ENCODE data around the gene TRIM38. TPM values are rescaled to one million over a fixed set of nuclear protein-coding genes. Genes with fewer than 3 reads are reported as not detected.

Gene TRIM38
- total RNA-seq, 1 donor from 2014 or later, result 0.77 TPM

DNA sequence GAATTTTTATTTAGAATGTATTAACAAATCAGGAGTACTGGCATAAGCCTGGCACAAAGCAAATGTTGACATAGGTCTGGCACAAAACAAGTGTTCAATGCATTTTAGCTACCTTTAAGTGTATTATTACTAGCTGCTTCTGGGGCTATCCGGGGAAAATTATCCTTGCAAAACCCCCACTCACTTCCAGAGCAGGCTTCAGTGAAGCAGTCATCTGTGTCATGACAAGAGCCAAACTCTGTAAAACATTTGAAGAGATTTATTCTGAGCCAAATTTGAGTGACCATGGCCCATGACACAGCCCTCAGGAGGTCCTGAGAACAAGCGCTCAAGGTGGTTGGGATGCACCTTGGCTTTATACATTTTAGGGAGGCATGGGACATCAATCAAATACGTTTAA is 6.4 kb upstream of the TRIM38 start:
- no peaks in the 10 kb centered on the region for H3K4me1 Mint-ChIP-seq
- peaks cover 8% of the 10 kb centered on the region for H3K36me3 Mint-ChIP-seq (ENCODE audit: low read depth)
- no peak overlapping the region for H3K27ac Mint-ChIP-seq (ENCODE audit: unreplicated experiment)
- DNase-seq (ENCODE audit: low read depth, low spot score), result no peak
- H3K4me3 Mint-ChIP-seq, result no peak overlapping the region
- TF ChIP-seq, protein P1, sequence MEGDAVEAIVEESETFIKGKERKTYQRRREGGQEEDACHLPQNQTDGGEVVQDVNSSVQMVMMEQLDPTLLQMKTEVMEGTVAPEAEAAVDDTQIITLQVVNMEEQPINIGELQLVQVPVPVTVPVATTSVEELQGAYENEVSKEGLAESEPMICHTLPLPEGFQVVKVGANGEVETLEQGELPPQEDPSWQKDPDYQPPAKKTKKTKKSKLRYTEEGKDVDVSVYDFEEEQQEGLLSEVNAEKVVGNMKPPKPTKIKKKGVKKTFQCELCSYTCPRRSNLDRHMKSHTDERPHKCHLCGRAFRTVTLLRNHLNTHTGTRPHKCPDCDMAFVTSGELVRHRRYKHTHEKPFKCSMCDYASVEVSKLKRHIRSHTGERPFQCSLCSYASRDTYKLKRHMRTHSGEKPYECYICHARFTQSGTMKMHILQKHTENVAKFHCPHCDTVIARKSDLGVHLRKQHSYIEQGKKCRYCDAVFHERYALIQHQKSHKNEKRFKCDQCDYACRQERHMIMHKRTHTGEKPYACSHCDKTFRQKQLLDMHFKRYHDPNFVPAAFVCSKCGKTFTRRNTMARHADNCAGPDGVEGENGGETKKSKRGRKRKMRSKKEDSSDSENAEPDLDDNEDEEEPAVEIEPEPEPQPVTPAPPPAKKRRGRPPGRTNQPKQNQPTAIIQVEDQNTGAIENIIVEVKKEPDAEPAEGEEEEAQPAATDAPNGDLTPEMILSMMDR (conservative IDR thresholded peaks at IDR 0.05), result no peak
- no peaks in the 10 kb centered on the region for H3K27me3 Mint-ChIP-seq (ENCODE audit: low read depth)
- H3K9me3 Mint-ChIP-seq, result peaks cover 14% of the 10 kb centered on the region

DNA sequence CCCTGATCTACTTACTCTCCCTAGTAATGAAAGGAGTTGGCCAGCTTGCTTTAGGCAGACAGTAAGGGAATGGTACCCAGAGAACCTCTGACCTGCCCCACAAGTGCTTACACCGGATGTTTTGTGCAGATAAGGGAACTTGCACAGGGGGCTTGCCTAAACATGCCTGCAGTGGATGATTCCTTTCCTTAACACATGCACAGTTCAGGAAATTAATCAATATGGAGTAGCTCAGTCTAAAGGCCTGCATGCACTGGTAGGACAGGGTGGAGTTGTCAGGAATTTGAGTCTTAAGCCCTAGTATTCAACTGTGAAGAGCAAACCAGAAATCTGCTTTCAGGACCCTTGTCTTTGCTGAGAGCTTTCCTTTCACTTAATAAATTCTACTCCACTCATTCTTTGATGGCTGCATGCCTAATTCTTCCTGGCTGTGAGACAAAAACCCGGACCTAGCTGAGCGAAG is 3.9 kb upstream of the TRIM38 start:
- no peak for DNase-seq (ENCODE audit: low read depth, low spot score)
- TF ChIP-seq, protein P1 (conservative IDR thresholded peaks at IDR 0.05), result no peak
- H3K4me1 Mint-ChIP-seq, result peaks cover 18% of the 10 kb centered on the region
- no peak overlapping the region for H3K4me3 Mint-ChIP-seq
- H3K27ac Mint-ChIP-seq (ENCODE audit: unreplicated experiment), result no peak overlapping the region
- H3K27me3 Mint-ChIP-seq (ENCODE audit: low read depth), result no peaks in the 10 kb centered on the region
- peaks cover 15% of the 10 kb centered on the region for H3K9me3 Mint-ChIP-seq
- H3K36me3 Mint-ChIP-seq (ENCODE audit: low read depth), result peaks cover 8% of the 10 kb centered on the region

DNA sequence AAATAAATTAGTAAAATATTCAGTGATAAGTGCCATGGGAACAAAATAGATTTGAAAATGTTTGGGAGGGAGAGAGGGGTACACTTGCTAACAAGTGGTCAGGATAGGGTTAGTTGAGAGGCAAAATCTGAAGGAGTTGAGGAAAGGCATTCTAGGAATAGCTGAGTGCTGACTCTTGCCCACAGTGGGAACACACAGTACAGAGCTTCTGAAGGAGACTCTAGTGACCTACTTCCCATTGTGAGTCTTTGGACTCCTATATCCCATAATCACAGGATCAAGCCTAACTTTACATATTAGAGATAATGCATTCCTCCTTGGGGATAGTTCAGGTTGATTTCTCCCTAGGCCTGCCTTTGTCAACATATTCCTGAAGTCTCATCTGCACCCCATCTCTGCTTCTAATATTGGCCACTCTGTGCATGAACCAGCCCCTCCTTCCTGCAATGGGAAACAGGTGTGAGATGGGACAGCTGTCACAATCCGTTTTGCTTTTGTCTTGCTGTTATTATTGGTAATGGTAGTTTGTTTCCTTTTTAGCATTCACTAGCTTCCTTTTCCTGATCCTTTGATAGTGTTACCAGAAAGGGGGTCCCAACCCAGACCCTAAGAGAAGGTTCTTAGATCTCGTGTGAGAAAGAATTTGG is 2.6 kb upstream of the TRIM38 start:
- H3K4me3 Mint-ChIP-seq, result no peak overlapping the region
- H3K27ac Mint-ChIP-seq (ENCODE audit: unreplicated experiment), result no peak overlapping the region
- H3K9me3 Mint-ChIP-seq, result peaks cover 11% of the 10 kb centered on the region
- H3K36me3 Mint-ChIP-seq (ENCODE audit: low read depth), result peaks cover 8% of the 10 kb centered on the region
- H3K4me1 Mint-ChIP-seq, result peaks cover 19% of the 10 kb centered on the region
- no peak for DNase-seq (ENCODE audit: low read depth, low spot score)
- TF ChIP-seq, protein P1 (conservative IDR thresholded peaks at IDR 0.05), result no peak
- H3K27me3 Mint-ChIP-seq (ENCODE audit: low read depth), result no peaks in the 10 kb centered on the region

DNA sequence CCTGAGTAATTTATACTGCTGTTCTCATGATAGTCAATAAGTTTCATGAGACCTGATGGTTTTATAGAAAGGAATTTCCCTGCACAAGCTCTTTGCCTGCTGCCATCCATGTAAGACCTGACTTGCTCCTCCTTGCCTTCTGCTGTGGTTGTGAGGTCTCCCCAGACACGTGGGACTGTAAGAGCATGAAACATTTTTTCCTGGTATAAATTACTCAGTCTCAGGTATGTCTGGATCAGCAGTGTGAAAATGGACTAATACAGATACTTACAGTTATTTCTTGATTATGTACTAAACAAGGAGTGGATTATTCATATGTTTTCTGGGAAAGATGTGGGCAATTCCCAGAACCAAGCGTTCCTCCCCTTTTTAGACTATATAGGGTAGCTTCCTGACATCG is 1.9 kb upstream of the TRIM38 start:
- H3K27ac Mint-ChIP-seq (ENCODE audit: unreplicated experiment), result no peak overlapping the region
- DNase-seq (ENCODE audit: low read depth, low spot score), result no peak
- H3K36me3 Mint-ChIP-seq (ENCODE audit: low read depth), result peaks cover 8% of the 10 kb centered on the region
- H3K9me3 Mint-ChIP-seq, result peaks cover 11% of the 10 kb centered on the region
- TF ChIP-seq, protein P1 (conservative IDR thresholded peaks at IDR 0.05), result no peak
- peaks cover 19% of the 10 kb centered on the region for H3K4me1 Mint-ChIP-seq
- no peaks in the 10 kb centered on the region for H3K27me3 Mint-ChIP-seq (ENCODE audit: low read depth)
- no peak overlapping the region for H3K4me3 Mint-ChIP-seq

DNA sequence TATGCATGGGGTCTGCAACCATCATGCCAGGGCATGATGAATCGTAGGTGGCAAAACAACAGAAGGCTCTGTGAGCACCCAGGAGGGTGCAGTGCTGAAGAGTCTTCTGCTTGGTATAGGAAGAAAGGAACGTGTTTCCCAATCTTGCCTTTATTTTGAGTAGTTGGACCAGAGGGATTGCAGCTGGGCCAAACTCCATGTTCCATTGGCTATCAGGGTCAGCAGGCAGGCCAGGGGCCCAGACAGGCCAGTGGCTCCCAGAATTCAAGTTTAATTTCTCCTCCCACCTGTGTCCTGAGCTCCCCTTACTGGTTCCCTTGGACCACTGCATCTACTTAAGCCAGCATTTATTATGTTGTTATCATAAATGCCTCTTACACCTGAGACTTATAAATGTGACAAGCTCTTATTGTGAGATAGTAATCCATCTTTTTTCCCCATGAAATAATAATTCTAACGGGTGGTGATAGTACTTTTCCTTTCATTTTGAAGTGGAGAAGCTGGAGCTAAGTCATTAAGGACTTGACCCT is 918 bp upstream of the TRIM38 start:
- no peaks in the 10 kb centered on the region for H3K27me3 Mint-ChIP-seq (ENCODE audit: low read depth)
- TF ChIP-seq, protein P1 (conservative IDR thresholded peaks at IDR 0.05), result no peak
- H3K27ac Mint-ChIP-seq (ENCODE audit: unreplicated experiment), result peak overlapping the region; percentile 47
- peaks cover 8% of the 10 kb centered on the region for H3K36me3 Mint-ChIP-seq (ENCODE audit: low read depth)
- H3K9me3 Mint-ChIP-seq, result peaks cover 11% of the 10 kb centered on the region
- no peak for DNase-seq (ENCODE audit: low read depth, low spot score)
- no peak overlapping the region for H3K4me3 Mint-ChIP-seq
- H3K4me1 Mint-ChIP-seq, result peaks cover 19% of the 10 kb centered on the region
